GM23248 (cell line): Measurements from ENCODE around the gene SPACA4.

Experiments
- EZH2 ChIP-seq: fragments of 200-600 bp; sonication (generic); IDR thresholded peaks from 2 replicates; pipeline ENCODE4 v1.6.1; 2018; ENCODE audit warnings: antibody characterized with exemption, mild to moderate bottlenecking; ENCODE audit not compliant: insufficient read depth, poor library complexity, severe bottlenecking
- EZH2phosphoT487 ChIP-seq: fragments of 200-600 bp; sonication (generic); IDR thresholded peaks from 2 replicates; pipeline ENCODE4 v1.6.1; 2018; ENCODE audit warnings: antibody characterized with exemption, moderate library complexity, mild to moderate bottlenecking, low read depth; ENCODE audit not compliant: insufficient read depth

- TF ChIP-seq EZH2phosphoT487 (no peak), EZH2 (no peak)
Measured at GRCh38 chr19:48595833-48596232, 10.7 kb upstream of the SPACA4 start.
